GM12892 (cell line): ENCODE data around the gene TM9SF4.

ENCODE experiments used
- POLR2A ChIP-seq: IDR thresholded peaks from 2 replicates; pipeline ENCODE4 v1.6.1; 2011; ENCODE audit warnings: low read depth, low read length, control low read depth
- POLR2AphosphoS5 ChIP-seq: IDR thresholded peaks from 2 replicates; pipeline ENCODE4 v1.6.1; 2011; ENCODE audit warnings: low read depth, low read length, control low read depth

DNA sequence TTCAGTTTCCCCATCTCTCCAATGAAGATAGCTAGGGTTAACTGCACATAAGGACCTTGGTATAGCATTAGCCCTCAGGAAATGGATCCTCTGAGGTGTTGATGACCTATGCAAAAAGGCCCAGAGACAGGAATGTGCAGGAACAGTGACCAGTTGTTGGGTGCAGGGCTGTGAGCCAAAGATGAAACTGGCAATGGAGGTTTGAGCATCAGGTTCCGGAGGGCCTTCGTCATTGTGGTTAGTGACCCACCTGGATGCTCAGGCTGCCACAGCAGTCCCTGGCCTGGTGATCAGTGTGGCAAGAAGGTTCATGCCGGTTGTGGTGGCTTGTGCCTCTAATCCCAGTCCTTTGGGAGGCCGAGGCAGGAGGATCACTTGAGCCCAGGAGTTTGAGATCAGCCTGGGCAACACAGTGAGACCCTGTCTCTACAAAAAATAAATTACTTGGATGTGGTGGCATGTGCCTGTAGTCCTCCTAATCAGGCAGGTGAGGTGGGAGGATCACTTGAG is 43.7 kb downstream of the TM9SF4 start:
- TF ChIP-seq POLR2AphosphoS5, result no peak
- no peak for TF ChIP-seq POLR2A
